IPS-NIHi7 (cell line): Measurements from ENCODE around the gene SPATA9.

Experiments
- DNase-seq: peaks from one replicate; pipeline ENCODE4 v3.0.0; 2012; ENCODE audit warnings: mixed read lengths; ENCODE audit errors: extremely low spot score

The SPATA9 gene, protein sequence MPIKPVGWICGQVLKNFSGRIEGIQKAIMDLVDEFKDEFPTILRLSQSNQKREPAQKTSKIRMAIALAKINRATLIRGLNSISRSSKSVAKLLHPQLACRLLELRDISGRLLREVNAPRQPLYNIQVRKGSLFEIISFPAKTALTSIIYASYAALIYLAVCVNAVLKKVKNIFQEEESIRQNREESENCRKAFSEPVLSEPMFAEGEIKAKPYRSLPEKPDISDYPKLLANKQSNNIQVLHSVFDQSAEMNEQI

DNA sequence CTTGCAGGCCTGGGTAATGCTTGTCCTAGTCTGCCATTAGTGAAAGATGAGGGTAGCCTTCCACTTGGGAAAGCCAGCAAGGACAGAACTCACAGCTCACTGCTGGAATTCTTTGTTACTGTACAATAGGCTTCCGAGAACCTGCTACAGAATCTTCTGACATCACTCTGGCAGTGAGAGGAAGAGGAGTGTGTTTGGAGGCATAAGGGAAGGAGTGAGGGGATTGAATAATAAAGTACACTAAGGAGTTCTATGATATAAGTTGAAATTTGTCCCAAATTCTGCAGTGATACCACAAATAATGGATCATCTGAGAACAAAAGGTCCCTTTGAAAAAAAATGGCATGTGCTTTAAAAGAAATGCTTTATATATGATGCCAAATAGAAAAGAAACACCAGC is at the start of gene SPATA9:
SPATA9 (minus strand) TSS at position 101 of the 400 bp plus-strand sequence. CDS start 137 bp downstream, outside the sequence.
- DNase-seq = no peak

DNA sequence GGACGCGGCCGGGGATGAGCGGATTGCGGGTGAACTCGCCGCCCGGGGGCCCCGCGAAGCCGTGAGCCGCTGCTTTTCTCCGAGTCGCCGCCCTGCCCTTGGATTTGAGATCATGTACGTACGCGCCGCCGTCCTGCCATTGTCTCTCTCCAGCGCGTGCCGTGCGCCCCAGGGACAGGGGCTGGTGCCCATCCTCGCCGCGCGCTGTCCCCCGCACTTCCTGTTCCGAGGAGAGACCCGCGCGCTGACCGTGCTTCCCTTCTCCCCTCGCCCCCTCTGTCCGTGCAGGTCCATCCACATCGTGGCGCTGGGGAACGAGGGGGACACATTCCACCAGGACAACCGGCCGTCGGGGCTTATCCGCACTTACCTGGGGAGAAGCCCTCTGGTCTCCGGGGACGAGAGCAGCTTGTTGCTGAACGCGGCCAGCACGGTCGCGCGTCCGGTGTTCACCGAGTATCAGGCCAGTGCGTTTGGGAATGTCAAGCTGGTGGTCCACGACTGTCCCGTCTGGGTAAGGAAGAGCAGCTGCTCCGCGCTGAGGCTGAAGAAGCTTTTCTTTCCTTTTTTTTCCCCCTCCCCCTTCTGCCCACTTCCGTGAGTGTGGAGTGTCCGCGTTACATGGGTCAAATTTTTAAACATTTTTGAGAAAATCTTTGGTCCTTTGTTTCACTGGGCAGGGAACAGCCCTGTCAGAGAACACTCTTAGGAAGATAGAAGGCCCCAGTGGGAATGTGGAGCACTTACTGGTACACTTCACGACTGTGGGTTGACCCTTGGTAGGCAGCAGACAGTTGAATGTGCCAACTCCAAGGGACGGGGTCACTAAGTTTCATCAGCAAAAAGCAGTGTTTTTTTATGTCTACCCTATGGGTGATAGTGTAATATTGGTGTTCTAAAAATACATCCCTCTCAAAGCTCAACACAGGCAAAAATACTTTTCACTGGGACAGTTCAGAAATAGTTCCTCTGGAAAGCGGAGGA is 49.1 kb upstream of the SPATA9 start:
- DNase-seq = peak; percentile 30

DNA sequence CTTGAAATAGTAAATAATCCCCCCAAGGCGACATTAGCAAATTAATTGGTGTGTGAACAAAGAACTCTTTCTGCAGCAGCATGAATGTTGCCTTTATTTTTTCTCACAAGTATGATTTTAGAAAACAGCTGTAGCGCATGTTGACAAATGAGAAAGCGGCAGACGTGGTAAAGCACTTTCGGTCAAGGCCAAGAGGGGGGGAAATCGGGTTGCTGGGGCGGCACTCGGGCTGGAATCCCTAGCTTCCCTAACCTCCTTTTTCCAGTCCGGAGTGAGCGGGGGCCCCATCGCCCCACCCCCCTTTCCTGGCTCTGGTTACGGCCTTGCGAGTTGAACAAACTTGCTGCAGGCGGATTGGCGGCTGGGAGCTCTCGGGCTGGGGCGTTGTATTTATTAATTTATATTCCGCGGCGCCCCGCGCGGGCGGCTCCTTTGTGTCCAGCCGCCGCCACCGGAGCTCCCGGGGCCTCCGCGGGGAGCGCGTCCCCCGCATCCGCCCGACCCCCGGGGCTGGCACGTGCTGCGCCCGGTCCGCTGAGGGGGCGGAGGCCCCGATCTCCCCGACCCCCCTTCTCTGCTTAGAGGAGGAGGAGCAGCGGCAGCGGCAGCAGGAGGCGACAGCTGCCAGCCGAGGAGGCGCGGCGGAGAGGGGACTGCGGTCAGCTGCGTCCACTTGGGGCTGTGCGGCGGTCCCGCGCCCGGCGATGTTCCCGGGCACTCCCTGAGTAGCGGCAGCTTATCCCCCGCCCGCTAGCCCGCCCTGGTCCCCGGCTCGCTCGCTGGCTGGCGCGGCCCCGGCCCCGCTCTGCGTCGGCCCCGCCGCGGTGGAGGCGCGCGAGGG is 48.2 kb upstream of the SPATA9 start, which contains the start of gene RHOBTB3:
RHOBTB3 (plus strand) TSS at position 607 of the 841 bp plus-strand sequence. CDS start 347 bp downstream, outside the sequence.
- peak; percentile 75 for DNase-seq

DNA sequence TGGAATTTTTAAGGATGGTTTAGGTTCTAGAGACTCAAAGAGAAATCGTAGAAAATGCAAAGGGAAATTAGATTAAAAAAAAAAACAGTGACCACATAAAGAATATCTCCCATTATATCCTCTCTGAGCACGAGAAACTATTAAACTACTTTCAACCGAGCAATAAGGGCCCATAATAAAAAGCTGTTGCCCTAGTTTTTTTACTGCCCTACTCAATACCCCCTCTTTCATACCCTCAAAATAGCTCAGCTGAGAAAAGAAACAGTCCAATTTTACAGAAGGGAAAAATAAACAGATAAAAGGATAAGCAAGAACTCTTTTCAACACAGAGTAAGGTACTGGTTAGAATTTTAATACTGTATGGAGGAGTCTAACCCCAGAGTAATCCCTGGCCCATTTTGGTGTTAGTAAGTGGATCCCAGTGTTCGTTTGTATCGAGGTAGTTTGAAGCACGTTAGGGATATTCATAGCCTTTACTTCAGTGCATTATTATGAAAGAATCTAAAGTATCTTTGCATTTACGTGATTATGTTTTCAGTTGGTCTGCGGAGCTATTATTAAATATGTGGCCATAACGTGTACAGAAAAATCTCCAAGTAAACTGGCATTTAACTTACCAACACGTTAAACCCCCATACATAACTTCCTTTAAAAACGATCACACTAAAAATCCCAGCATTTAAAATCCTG is 47.4 kb upstream of the SPATA9 start:
- no peak for DNase-seq

- no peak for DNase-seq
Measured at GRCh38 chr5:95729115-95730010, 46.6 kb upstream of the SPATA9 start.

GRCh38 chr5:95728494-95729114 is 45.8 kb upstream of the SPATA9 start:
- DNase-seq = no peak

- no peak for DNase-seq
Measured at GRCh38 chr5:95727764-95728191, 45.0 kb upstream of the SPATA9 start.

DNA sequence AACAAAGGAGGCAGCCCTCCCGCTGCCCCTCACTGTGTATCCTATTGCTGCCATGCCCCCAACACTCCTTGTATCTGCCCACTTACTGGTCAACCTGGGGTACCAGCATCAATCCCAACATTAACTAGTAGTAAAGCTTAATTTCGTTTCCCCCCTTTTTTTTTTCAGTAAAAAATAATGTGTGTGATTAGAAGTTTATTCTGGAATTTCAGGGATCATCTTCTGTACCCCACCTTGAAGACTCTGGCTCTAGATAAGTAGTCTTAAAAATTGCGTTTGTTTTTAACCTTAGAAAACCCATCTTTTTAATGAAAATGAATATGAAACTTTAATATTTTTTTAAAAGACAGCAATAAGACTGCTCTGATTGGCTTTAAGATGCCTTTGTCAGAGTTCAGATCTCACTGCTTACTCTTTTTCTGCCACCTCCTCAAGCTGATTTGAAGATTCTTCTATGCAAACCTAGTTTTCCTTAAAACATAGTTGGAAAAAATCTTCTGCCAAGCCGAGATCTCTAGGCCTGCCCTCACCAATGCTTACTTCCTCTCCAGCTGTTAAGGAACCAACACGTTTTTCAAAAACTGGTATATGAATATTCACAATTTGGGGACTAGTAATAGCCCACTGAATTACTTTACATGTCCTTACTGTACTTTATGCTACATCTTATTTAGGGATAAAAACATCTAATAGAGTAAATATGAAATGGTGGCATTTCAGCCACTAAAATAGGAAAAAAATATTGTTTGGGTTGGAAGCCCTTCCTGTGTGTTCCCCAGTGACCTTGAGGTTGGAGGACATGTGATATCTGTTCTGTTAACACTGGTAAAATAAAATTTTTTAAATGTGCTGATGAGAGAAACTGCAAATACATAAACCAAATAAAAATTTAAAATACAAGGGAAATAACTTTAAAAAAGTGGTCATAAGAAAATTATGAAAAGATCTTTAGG is 44.3 kb upstream of the SPATA9 start:
- no peak for DNase-seq

- DNase-seq = no peak
Measured at GRCh38 chr5:95725937-95726810, 43.4 kb upstream of the SPATA9 start.

GRCh38 chr5:95725071-95725820 is 42.5 kb upstream of the SPATA9 start:
- DNase-seq = no peak

DNA sequence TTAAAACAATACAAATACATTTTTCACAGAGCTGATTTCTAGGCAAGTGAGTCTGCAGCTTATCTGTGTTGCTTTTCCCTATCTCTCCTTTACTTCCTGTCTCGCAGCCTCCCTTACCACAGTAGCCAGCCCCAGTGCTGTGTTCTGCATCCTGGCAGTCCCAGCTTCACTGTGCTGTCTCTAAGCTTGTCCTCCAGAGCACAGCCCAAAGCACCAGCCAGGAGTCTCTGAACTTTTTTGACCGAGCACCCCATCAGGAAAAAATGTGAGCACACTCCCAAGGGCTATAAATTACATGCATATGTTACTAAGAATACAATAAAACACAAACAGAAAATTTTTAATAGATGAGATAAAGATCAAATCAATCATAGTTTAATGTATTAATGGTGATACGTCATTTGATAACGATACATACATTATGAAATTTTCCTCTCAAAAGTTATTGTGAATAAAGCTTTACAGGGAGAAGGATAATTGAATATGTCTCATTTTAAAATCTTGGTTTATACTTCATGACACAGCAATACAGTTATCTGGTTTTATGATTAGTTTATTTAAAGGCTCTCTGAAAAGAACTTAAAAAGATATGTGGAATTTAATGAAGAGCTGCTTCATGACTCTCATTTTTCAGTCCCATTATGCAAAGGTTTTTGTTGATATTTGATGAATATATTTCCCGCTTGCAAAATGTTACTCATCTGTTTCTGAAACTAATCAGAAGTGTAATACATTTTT is 41.0 kb upstream of the SPATA9 start:
- DNase-seq = peak; percentile 50

DNA sequence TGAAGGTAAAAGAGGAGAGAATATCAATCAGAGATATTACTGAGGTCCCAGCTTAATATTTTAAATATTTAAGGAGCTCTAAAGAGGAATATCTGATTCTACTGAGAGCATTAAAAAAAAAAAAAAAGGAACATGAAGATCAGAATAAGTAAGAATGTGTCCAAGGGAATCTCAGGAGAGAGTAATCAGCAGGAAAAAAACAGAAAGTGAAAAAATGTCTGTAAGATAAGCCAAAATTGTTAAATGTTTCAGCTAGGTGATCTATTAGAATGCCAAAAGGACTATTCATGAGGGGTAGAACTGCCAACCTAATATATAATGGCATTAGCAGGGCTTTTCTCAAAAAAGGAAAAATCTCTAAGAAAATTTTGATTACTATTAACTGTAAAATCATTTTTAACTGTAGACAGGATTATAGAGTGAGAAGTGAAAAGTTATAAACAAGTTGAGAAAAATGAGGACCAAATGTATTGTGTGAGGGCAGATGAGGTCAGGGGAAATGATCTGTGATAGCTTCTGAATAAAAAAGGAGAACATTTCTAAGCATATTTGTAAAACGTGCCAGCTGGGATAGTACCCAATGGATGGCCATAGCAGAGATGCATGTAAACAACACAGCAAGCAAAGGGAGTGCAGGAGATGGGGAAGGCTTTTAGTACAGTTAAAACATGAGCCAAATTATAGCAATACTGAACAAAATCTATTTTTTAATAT is 38.9 kb upstream of the SPATA9 start:
- DNase-seq = no peak

GRCh38 chr5:95720094-95720786 is 37.4 kb upstream of the SPATA9 start:
- DNase-seq = no peak

DNA sequence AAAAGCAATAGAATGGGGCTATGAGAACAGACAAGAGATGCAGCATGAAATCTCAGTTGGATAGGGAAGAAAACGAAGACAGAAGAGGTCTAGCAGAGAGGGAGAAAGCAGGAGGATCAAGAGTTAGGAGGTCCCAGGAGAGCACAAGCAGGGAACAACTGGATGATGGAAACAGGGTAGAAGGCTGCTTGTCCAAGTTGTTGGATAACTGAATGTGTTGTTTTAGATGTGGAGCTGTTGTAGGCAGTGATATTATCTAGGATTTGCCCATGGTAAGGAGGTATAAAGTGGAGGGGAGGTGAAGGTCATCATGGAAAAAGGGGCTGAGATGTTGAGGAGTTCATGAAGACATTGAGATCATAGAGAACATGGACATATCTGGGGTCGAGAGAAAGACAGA is 35.9 kb upstream of the SPATA9 start:
- DNase-seq = no peak

DNA sequence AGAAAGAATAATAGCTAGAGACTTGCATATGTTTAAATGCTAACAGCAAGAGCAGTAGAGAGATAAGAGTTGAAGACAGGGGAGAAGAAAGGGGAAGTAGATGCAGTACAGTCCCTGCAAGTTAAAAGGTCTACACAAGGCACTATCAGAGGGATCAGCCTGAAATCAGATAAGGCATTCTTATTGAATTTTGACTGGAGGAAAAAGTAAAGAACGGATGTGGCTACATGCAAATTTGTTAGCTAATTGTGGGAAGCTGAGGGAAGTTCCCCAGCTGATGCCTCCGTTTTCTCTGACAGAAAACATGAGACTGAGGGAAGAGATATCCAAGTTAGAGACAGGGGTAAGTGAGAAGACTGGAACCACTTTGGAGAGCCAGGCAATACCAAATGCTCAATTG is 35.4 kb upstream of the SPATA9 start:
- DNase-seq = no peak
